ENCODE measurements around the gene GBX2. TPM values are rescaled to one million over a fixed set of nuclear protein-coding genes. Genes with fewer than 3 reads are reported as not detected.

GBX2 gene
- total RNA-seq, 2 donors from 2014 or later = 0.20 TPM; not detected in 1

GRCh38 chr2:236120141-236120601 lies 48.0 kb downstream of the GBX2 start:
- Histone ChIP-seq H3K4me1 (ENCODE audit: control insufficient read depth, insufficient read depth, low read length) (no peaks in the 10 kb centered on the region), H3K9ac (ENCODE audit: extremely low read depth, low read length, poor library complexity, severe bottlenecking) (no peak overlapping the region), H3K4me3 (ENCODE audit: low read length) (no peak overlapping the region), H3K36me3 (ENCODE audit: control insufficient read depth, insufficient read depth, low read length) (peaks cover 7% of the 10 kb centered on the region), H3K27ac (ENCODE audit: low read depth, low read length) (no peak overlapping the region), H3K9me3 (ENCODE audit: control insufficient read depth, low read length) (no peaks in the 10 kb centered on the region), H3K27me3 (ENCODE audit: control insufficient read depth, insufficient read depth, low read length, poor library complexity, severe bottlenecking) (peaks cover 90% of the 10 kb centered on the region)
- Mint-ChIP-seq H3K4me3 (no peak overlapping the region), H3K36me3 (ENCODE audit: low read depth) (peaks cover 33% of the 10 kb centered on the region), H3K27me3 (ENCODE audit: insufficient read depth) (peaks cover 94% of the 10 kb centered on the region), H3K9me3 (no peaks in the 10 kb centered on the region), H3K4me1 (peaks cover 10% of the 10 kb centered on the region), H3K27ac (no peak overlapping the region)
- WGBS, 2 experiments (ENCODE audit: insufficient coverage in 1 of 2, insufficient read length in 1 of 2) = 93% methylated on average over 22 to 29 of the region's 29 CpGs
- DNase-seq = no peak
- TF ChIP-seq CTCF (conservative IDR thresholded peaks at IDR 0.05) = no peak

- peaks cover 98% of the 10 kb centered on the region for H3K27me3 Mint-ChIP-seq (ENCODE audit: insufficient read depth)
- Histone ChIP-seq H3K27ac (ENCODE audit: low read depth, low read length) (no peak overlapping the region), H3K9ac (ENCODE audit: extremely low read depth, low read length, poor library complexity, severe bottlenecking) (no peak overlapping the region), H3K9me3 (ENCODE audit: control insufficient read depth, low read length) (no peaks in the 10 kb centered on the region), H3K36me3 (ENCODE audit: control insufficient read depth, insufficient read depth, low read length) (peaks cover 3% of the 10 kb centered on the region), H3K4me1 (ENCODE audit: control insufficient read depth, insufficient read depth, low read length) (no peaks in the 10 kb centered on the region), H3K4me3 (ENCODE audit: low read length) (no peak overlapping the region), H3K27me3 (ENCODE audit: control insufficient read depth, insufficient read depth, low read length, poor library complexity, severe bottlenecking) (peaks cover 95% of the 10 kb centered on the region)
- TF ChIP-seq CTCF (conservative IDR thresholded peaks at IDR 0.05) = no peak
- WGBS, 2 experiments (ENCODE audit: insufficient coverage in 1 of 2, insufficient read length in 1 of 2) = 87 to 91% methylated on average over 12 to 13 of the region's 13 CpGs
- no peak overlapping the region for H3K4me3 Mint-ChIP-seq
- no peaks in the 10 kb centered on the region for H3K9me3 Mint-ChIP-seq
- H3K27ac Mint-ChIP-seq = no peak overlapping the region
- peaks cover 26% of the 10 kb centered on the region for H3K36me3 Mint-ChIP-seq (ENCODE audit: low read depth)
- peaks cover 10% of the 10 kb centered on the region for H3K4me1 Mint-ChIP-seq
- no peak for DNase-seq
Measured at GRCh38 chr2:236119476-236119875, 48.7 kb downstream of the GBX2 start.

- Histone ChIP-seq H3K9ac (ENCODE audit: extremely low read depth, low read length, poor library complexity, severe bottlenecking) (no peak overlapping the region), H3K4me1 (ENCODE audit: control insufficient read depth, insufficient read depth, low read length) (no peaks in the 10 kb centered on the region), H3K9me3 (ENCODE audit: control insufficient read depth, low read length) (no peaks in the 10 kb centered on the region), H3K27me3 (ENCODE audit: control insufficient read depth, insufficient read depth, low read length, poor library complexity, severe bottlenecking) (peaks cover 97% of the 10 kb centered on the region), H3K27ac (ENCODE audit: low read depth, low read length) (no peak overlapping the region), H3K4me3 (ENCODE audit: low read length) (no peak overlapping the region), H3K36me3 (ENCODE audit: control insufficient read depth, insufficient read depth, low read length) (no peaks in the 10 kb centered on the region)
- H3K27ac Mint-ChIP-seq = no peak overlapping the region
- TF ChIP-seq CTCF (conservative IDR thresholded peaks at IDR 0.05) = no peak
- no peak for DNase-seq
- no peak overlapping the region for H3K4me3 Mint-ChIP-seq
- WGBS, 2 experiments (ENCODE audit: insufficient coverage in 1 of 2, insufficient read length in 1 of 2) = 89 to 100% methylated on average over 4 of the region's 4 CpGs
- H3K36me3 Mint-ChIP-seq (ENCODE audit: low read depth) = peaks cover 22% of the 10 kb centered on the region
- H3K27me3 Mint-ChIP-seq (ENCODE audit: insufficient read depth) = peaks cover 99% of the 10 kb centered on the region
- peaks cover 10% of the 10 kb centered on the region for H3K4me1 Mint-ChIP-seq
- no peaks in the 10 kb centered on the region for H3K9me3 Mint-ChIP-seq
Measured at GRCh38 chr2:236119003-236119402, 49.2 kb downstream of the GBX2 start.

Data from endodermal cell (in vitro differentiated cells).